ENCODE measurements around the gene LARP4.
A peak's percentile ranks its signal among the peaks of the same experiment; 100 is the strongest.
"Not testable (repeated sequence)": the region's sequence is repeated elsewhere in the genome, so short reads cannot be mapped to it uniquely, and the experiment has no call there.

The LARP4 gene

DNA sequence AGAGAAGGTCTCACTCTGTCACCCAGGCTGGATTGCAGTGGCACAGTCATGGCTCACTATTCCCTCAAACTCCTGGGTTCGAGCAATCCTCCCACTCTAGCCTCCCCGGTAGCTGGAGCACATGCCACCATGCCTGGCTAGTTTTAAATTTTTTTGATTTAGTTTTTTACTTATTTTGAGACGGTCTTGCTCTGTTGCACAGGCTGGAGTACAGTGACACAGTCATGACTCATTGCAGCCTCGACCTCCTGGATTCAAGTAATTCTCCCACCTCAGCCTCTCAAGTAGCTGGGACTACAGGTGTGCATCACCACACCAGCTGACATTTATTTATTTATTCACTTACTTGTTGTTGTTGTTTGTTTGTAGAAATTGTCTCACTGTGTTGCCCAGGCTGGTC, 81.9 kb downstream of the LARP4 start:
- Histone ChIP-seq H3K4me1 (ENCODE audit: insufficient read depth, low read length) (no peaks in the 10 kb centered on the region), H3K36me3 (ENCODE audit: insufficient read depth, low read length) (no peaks in the 10 kb centered on the region), H3K9ac (ENCODE audit: low read depth, low read length) (no peak overlapping the region), H3K9me3 (ENCODE audit: control insufficient read depth, insufficient read depth, low read length) (no peaks in the 10 kb centered on the region)

DNA sequence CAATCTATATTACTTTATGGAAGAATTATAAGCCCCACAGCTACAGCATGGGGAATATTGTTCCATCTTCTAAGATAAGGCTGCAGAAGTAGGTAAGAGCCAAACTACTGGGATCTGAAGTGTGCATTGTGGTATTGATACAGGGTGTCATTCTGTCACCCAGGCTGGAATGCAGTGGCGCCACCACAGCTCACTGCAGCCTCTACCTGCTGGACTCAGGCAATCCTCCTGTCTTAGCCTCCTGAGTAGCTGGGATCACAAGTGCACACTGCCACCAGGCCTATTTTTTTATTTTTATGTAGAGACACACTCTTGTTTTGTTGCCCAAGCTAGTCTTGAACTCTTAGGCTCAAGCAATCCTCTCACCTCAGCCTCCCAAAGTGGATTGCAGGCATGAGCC, 82.8 kb downstream of the LARP4 start:
- Histone ChIP-seq H3K9ac (ENCODE audit: low read depth, low read length) (no peak overlapping the region), H3K36me3 (ENCODE audit: insufficient read depth, low read length) (no peaks in the 10 kb centered on the region), H3K4me1 (ENCODE audit: insufficient read depth, low read length) (no peaks in the 10 kb centered on the region), H3K9me3 (ENCODE audit: control insufficient read depth, insufficient read depth, low read length) (no peaks in the 10 kb centered on the region)

DNA sequence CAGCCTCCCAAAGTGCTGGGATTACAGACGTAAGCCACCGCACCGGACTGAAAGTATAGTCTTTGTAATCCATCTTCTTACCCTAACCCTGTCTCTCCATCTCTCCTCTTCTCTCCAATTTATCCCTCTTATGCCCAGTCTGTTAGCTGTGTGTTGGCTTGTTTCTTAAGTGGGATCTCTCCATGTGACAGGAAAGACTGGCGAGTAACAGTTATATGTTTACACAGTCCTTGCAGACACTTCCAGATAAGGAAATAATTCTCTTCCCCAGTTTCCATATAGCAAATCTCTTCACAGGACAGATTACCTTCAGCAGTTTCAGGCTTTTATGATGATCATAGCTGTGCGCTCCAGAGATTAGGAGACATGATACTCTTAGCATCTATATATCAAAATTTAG, 88.1 kb downstream of the LARP4 start:
- Histone ChIP-seq H3K36me3 (ENCODE audit: insufficient read depth, low read length) (no peaks in the 10 kb centered on the region), H3K9ac (ENCODE audit: low read depth, low read length) (no peak overlapping the region), H3K4me1 (ENCODE audit: insufficient read depth, low read length) (no peaks in the 10 kb centered on the region), H3K9me3 (ENCODE audit: control insufficient read depth, insufficient read depth, low read length) (peaks cover 4% of the 10 kb centered on the region; the same call in 1 of the 2 replicates)

DNA sequence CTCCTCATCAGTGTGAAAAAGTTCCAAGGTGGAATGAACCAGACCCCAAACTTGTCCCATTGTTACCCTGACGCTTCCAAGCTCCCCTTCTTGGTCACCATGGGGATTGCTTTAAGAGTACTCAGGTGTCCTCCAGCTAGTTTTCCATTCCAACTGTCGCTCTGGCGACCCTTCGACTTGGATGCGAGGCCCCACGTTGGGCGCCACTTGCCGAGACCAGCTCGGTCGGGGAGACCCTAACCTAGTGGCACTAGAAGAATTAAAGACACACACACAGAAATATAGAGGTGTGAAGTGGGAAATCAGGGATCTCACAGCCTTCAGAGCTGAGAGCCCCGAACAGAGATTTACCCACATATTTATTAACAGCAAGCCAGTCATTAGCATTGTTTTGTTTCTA, 97.4 kb downstream of the LARP4 start:
- not testable (repeated sequence) for H3K9ac ChIP-seq (ENCODE audit: low read depth, low read length); H3K9me3 ChIP-seq (ENCODE audit: control insufficient read depth, insufficient read depth, low read length); H3K4me1 ChIP-seq (ENCODE audit: insufficient read depth, low read length); H3K36me3 ChIP-seq (ENCODE audit: insufficient read depth, low read length)

DNA sequence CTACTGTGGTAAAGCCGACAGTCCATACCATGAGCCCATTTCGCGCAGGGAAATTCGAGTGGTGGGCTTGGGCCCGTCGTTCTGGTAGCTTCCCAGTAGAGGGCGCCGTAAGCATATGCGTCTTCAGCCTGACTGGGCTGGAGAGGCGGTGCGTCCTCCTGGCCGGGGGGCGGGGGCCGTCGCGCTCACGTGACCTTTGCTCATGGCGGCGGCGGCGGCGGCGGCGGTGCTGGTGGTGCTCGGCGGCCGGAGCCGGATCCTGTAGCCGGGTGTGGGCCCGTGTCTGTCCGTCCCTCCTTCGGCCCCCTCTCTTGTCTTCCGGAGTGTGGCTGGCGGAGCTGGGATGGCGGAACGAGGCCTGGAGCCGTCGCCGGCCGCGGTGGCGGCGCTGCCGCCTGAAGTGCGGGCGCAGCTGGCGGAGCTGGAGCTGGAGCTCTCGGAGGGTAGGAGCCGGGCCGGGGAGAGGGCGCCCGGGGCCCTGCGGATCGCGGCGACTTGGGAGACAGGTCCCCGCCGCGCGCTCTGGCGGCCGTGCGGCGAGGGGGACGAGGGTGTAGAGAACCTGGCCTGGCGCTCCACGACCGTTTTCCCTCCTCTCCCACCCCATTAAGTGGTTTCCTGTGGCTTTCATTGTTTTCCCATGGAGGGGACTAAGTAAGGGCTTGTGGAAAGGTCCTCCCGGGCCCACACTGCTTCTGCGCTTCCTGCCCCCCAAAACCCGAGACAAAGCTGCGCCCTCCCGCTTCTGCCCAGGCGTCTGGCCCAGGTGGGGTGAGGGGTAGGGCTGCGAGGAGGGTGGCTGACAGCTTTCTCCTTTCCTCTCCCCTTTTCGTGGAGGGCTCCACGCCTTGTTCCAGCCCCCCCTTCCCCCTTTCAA, 104.4 kb downstream of the LARP4 start, which contains the start of gene DIP2B:
DIP2B (plus strand) TSS at position 188 of the 877 bp plus-strand sequence; CDS start at position 344, 156 bp downstream.
- Histone ChIP-seq H3K4me1 (ENCODE audit: insufficient read depth, low read length) (0 out of 2 replicates have a peak, but pooled peaks cover 8% of the 10 kb centered on the region), H3K9ac (ENCODE audit: low read depth, low read length) (peak within 1 kb of the TSS; percentile 94), H3K36me3 (ENCODE audit: insufficient read depth, low read length) (no peaks in the 10 kb centered on the region)

DNA sequence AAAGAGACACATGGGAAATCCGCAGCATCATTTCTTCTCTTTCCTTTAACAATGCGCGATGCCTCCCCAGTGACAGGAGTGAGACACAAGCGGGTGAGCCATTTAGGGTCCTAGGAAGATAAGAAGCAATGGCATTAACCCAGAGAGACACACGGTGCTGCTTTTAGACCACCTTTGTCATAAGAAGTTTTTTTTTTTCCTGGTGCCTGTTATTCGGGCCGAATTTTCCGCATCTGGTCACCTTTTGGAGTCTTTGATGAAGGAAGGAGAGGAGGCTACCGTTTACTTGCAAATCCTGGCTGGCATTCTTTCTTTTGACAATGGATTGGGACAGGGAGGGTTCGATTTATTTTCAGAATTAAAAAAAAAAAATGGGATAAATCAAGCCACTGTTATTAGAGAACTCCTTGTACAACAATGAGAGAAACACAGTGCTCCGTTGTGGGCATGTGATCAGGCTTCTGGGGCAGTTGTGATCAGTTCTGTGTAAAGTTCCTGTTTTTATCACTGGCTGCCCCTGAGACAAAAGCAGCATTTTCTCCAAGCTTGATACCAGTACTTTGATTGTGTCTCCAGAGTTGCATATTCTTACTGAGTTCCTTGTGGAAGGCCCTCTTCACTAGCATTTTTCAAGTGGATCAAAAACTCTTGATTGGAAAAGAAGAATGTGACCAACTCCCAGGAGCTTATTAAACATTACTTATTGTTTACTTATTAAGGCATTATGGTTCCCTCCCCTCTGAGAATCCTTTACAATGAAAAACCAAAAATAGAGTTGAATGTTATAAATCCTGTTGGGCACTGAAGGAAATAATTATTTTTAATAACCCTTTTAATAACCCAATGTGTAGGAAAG, 105.2 kb downstream of the LARP4 start:
- Histone ChIP-seq H3K9ac (ENCODE audit: low read depth, low read length) (peak overlapping the region; percentile 94), H3K9me3 (ENCODE audit: control insufficient read depth, insufficient read depth, low read length) (no peaks in the 10 kb centered on the region; the same call in 1 of the 2 replicates), H3K36me3 (ENCODE audit: insufficient read depth, low read length) (no peaks in the 10 kb centered on the region), H3K4me1 (ENCODE audit: insufficient read depth, low read length) (0 out of 2 replicates have a peak, but pooled peaks cover 8% of the 10 kb centered on the region)

More for the DNA sequence above, 104.4 kb downstream of the LARP4 start, which contains the start of gene DIP2B:
- no peaks in the 10 kb centered on the region; the same call in 1 of the 2 replicates for H3K9me3 ChIP-seq (ENCODE audit: control insufficient read depth, insufficient read depth, low read length)

DNA sequence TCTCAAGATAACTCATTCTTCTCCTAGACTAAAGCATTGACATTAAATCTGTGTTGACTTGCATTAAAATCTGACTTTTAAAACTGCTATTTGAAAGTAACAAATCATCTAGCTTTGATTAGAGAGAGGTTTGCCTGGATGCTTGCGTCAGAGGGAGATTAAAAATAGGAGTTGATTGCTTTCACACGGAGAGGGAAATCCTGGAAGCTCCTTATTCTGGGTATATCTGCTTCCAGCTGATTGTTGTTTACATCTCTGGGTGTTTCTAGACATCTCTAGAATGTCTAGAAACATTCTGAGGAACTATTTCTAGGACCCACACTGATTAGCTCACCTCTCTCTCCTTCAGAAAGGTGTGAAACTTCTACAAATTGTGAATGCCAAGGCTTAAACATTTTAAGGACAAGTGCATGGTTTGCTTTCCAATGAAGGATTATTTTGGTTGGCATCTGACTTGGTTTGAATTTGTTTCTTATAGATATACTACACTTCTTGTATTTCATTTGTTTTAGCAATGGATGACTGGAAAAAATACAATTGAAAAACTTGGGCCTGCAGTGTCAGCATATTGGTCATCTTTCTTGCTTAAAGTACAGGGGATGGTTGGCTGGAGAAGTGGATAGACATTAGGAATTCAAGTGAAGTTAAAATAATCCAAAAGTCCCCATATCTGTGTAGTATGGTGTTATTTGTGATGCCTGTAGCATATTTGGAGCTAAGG, 106.2 kb downstream of the LARP4 start:
- Histone ChIP-seq H3K9me3 (ENCODE audit: control insufficient read depth, insufficient read depth, low read length) (no peaks in the 10 kb centered on the region), H3K9ac (ENCODE audit: low read depth, low read length) (no peak overlapping the region), H3K36me3 (ENCODE audit: insufficient read depth, low read length) (no peaks in the 10 kb centered on the region), H3K4me1 (ENCODE audit: insufficient read depth, low read length) (0 out of 2 replicates have a peak, but pooled peaks cover 8% of the 10 kb centered on the region)

DNA sequence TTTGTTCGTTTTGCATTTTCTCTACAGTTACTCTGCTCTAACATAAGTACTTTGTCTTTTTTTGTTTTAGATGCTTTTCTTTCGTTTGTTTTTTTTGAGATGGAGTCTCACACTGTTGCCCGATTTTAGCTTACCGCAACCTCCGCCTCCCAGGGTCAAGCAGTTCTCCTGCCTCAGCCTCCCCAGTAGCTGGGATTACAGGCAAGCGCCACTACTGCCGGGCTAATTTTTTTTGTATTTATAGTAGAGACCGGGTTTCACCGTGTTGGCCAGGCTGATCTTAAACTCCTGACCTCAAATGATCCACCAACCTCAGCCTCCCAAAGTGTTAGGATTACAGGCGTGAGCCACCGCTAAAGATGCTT, 106.8 kb downstream of the LARP4 start:
- 0 out of 2 replicates have a peak, but pooled peaks cover 8% of the 10 kb centered on the region for H3K4me1 ChIP-seq (ENCODE audit: insufficient read depth, low read length)
- no peaks in the 10 kb centered on the region for H3K9me3 ChIP-seq (ENCODE audit: control insufficient read depth, insufficient read depth, low read length)
- H3K9ac ChIP-seq (ENCODE audit: low read depth, low read length): no peak overlapping the region
- H3K36me3 ChIP-seq (ENCODE audit: insufficient read depth, low read length): no peaks in the 10 kb centered on the region

DNA sequence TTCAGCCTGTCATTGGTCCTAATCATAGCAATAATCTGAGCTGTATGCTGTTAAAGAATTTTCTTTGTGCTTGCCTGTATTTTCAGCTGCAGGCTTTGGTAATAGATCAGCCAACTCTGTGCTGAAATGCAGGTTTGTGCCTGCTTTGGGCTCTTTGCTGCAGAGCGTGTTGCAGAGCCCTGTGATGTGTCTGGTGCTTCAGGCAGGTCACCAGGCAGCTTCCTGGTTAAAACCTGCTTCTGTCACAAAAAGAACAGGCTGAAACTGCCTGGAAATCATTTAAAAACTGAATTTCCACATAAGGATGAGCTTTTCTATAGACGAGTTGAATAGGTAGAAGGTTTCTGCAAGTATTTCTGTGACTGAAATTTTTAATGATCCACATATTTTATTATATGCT, 107.2 kb downstream of the LARP4 start:
- Histone ChIP-seq H3K9ac (ENCODE audit: low read depth, low read length) (no peak overlapping the region), H3K36me3 (ENCODE audit: insufficient read depth, low read length) (no peaks in the 10 kb centered on the region), H3K4me1 (ENCODE audit: insufficient read depth, low read length) (0 out of 2 replicates have a peak, but pooled peaks cover 8% of the 10 kb centered on the region), H3K9me3 (ENCODE audit: control insufficient read depth, insufficient read depth, low read length) (no peaks in the 10 kb centered on the region)

DNA sequence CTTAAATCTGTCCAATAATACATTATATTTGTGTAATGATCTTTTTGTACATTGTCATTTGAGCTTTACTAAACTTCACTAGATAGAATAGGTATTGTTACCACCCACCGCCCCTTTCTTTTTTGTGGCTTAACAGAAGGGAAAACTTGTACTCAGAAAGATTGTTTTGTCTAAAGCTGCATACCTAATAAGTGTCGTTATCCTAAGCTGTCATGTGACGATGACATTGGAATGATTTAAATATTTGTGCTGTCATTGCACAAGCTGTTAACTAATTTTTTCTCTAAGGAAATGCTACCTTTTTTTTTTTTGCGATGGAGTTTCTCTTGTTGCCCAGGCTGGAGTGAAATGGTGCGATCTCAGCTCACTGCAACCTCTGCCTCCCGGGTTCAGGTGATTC, 107.7 kb downstream of the LARP4 start:
- Histone ChIP-seq H3K9me3 (ENCODE audit: control insufficient read depth, insufficient read depth, low read length) (no peaks in the 10 kb centered on the region), H3K36me3 (ENCODE audit: insufficient read depth, low read length) (no peaks in the 10 kb centered on the region), H3K4me1 (ENCODE audit: insufficient read depth, low read length) (0 out of 2 replicates have a peak, but pooled peaks cover 8% of the 10 kb centered on the region), H3K9ac (ENCODE audit: low read depth, low read length) (no peak overlapping the region)

DNA sequence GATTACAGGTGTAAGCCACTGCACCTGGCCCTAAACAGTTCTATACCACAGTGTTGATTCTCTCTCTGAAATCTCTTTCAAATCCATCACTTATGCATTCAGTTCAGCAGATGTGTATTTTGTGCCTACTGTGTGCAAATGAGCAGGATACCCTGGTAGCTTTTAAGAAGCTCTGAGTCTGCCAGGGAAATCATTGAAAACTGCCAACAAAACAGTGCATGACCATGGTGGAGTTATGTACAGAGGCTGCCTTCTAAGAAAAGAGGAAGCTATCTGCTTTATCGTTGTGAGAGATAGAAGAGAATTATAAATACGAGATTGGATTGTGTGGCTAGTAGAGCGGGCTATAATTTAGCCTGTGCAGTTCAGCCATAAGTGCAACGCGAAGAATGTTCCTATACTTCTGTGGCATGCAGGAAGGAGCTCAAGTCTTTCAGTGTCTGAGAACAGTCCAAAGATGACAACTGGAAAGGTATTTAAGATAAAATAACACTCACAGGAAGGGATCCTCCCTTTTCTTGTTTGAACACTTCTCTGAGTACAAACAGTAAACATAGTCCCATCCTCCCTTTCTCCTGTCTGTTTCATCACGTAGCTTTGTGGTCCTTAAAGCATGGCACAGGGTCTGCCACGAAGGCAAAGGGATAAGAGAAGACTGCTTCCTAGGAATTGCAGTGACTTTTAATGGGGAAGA, 108.4 kb downstream of the LARP4 start:
- Histone ChIP-seq H3K36me3 (ENCODE audit: insufficient read depth, low read length) (no peaks in the 10 kb centered on the region), H3K9ac (ENCODE audit: low read depth, low read length) (no peak overlapping the region), H3K9me3 (ENCODE audit: control insufficient read depth, insufficient read depth, low read length) (no peaks in the 10 kb centered on the region), H3K4me1 (ENCODE audit: insufficient read depth, low read length) (0 out of 2 replicates have a peak, but pooled peaks cover 8% of the 10 kb centered on the region)

DNA sequence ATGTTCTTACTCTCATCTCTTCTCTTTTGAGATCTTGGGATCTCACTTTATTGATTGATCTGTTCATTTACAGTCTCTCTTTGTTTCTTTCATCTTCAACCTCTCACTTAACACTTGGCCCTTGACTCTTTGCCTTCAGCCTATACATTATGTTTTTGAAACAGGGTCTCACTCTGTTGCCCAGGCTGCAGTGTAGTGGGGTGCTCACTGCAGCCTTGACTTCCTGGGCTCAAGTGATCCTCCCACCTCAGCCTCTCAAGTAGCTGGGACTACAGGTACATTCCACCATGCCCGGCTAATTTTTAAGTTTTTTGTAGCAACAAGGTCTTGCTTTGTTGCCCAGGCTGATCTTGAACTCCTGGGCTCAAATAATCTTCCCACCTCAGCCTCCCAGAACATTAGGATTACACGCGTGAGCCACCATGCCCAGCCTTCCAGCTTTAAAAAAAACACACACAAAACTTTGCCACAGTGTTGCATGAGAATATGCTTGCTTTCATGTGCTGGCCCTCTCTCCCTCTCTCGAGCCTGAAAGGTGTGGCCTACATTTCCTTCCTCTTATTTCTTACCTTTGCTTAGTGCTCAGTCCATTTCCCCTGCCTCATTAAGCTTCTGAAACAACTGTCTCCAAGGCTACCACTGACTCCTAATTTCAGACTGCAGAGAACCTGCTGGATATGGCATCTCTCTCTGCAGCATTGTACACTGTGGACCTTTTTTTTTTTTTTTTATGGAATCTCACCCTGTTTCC, 114.0 kb downstream of the LARP4 start:
- Histone ChIP-seq H3K4me1 (ENCODE audit: insufficient read depth, low read length) (no peaks in the 10 kb centered on the region), H3K9ac (ENCODE audit: low read depth, low read length) (no peak overlapping the region)

DNA sequence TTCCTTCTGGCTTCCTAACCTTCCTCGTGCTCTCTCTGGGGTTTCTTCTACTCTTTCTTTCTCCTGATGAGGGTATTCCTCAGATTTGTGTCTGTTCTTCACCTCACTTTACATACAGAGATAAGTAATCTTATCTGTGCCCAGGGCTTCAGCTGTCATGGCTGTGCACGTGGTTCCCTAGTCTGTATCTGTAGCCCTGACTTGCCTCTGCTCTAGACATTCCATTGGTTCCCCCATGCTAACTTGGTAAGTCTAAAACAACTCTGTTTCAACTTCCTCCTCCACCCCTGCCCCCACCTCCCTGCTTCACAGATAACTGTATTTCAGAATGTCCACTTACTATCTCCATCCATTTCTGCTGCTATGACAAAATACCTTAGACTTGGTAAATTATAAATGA, 114.9 kb downstream of the LARP4 start:
- Histone ChIP-seq H3K9me3 (ENCODE audit: control insufficient read depth, insufficient read depth, low read length) (no peaks in the 10 kb centered on the region), H3K36me3 (ENCODE audit: insufficient read depth, low read length) (no peaks in the 10 kb centered on the region), H3K9ac (ENCODE audit: low read depth, low read length) (no peak overlapping the region), H3K4me1 (ENCODE audit: insufficient read depth, low read length) (no peaks in the 10 kb centered on the region)

More for the DNA sequence above, 114.0 kb downstream of the LARP4 start:
- Histone ChIP-seq H3K9me3 (ENCODE audit: control insufficient read depth, insufficient read depth, low read length) (no peaks in the 10 kb centered on the region), H3K36me3 (ENCODE audit: insufficient read depth, low read length) (no peaks in the 10 kb centered on the region)
